ENCODE data around the gene C1orf167.

The C1orf167 gene

DNA sequence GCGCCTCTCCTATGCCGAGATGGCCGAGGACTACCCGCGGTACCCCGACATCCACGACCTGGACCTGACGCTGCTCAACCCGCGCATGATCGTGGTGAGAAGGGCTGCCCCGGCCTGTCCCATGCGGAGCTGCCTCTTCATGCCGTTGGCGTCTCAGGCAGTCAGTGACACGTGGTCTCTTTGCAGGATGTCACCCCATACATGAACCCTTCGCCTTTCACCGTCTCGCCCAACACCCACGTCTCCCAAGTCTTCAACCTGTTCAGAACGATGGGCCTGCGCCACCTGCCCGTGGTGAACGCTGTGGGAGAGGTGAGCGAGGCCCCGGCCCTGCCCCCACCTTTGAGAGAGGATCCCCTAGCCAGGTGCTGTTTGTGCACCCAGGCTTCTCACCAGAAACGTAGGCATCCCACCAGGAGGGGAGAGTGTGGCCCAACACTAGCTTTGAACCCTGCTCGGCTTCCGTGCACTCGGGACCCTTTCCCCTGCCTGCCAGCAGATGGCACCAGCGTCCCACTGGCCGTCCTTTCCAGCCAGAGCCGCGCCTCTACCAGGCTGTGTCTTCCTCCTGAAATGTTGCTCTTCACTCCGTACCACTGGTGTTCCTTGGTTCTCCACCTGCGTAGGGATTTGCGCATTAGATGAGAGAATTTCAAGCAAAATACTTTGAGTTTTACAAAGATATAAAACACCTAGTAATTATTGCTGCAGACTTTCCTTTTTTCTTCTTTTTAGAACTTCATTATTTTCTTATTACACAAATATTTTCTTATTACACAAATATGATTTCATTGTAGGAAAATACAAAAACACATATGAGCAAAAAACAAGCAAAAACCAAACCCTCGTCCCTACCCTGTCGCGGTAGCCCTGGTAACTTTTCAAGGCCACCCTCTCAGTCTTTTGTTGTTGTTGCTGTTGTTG, 76.6 kb downstream of the C1orf167 start:
- DNase-seq, result peak; percentile 27

All from NCI-H2171 (cell line).